ENCODE results near the gene RPP25L.

The RPP25L gene

DNA sequence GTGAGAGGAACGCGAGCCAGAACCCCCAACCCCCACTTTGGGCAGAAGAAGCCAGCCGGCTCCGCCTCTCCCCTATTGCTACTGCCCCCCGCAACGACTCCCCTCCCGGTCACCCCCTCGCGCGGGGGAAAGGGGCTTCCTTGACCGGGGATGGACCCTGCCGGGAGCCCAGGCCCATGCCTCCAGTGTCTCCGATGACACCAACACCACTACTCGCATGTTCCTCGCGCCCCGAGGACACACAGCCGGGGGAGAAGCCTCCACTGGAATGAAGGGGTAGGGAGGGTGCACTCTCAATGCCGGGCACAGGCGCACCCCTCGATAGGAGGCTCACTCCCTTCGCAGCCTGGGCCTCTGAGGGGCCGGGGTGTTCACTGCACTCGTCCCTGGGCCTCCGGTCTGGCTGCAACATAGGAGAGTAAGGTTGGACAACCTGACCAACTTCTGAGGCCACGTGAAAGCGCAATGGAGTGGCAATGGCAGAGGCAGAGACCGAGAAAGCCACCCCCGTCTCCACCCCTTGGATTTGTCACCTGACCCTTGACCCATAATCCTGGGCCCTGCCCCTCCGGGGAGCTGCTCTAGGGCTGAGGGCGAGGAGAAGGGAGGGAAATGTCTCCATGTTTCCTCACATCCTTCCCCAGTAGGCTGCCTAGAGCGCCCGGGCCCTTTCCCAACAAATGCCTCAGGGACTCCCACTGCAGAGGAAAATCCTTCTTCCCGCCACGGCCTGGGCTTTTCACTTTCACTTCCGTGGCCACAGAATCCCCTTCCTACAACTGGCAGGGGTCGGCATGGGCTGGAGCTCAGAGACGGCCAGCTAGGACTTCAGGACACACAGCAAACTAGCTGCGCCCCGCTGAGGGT, 21.3 kb downstream of the RPP25L start:
- no peak for TF ChIP-seq CTCF (IDR thresholded peaks at IDR 0.05; ENCODE audit: low read depth, low read length, missing control alignments)
- no peak overlapping the region for H3K4me3 ChIP-seq (replicated peaks; ENCODE audit: low read depth, low read length)
- DNase-seq (ENCODE audit: extremely low read depth, low read depth) = no peak

DNA sequence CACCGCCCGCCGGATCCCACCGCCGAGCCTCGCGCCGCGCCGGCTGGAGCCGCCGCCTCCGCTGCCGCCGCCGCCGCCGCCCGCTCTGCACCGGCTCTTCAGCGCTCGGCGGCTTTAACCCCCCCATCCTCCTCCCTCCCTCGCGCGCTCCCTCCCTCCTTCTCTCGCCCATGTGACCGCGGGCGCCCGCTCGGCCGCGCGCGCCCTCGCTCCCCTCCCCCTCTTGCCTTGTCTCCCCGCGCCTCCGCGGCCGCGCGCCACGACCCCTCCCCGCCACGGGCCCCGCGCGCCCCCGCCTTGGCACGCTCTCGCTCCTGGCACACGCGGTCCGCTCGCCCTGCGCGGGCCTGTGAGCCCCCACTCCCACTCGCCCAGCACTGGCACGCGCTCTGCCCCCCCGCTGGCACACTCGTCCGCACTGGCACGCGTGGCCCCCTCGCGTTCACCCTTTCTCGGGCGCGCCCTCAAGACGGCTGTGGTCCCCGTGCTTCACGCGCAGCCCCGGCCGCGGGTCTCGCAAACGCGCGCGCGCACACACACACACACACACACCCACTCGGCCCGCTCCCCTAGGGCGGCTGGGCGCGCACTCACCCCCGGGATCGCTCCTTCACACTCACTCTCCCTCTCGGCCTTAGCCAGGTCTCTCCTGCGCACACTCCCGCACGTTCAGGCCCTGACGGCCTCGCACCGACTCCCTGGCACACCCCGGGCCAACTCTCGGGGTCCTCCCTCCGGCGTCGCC, 22.1 kb downstream of the RPP25L start, which contains the start of gene CNTFR:
TSS of gene CNTFR (minus strand) at position 89 of the 745 bp plus-strand sequence. CDS start 20,743 bp downstream, outside the sequence.
- H3K4me3 ChIP-seq (replicated peaks; ENCODE audit: low read depth, low read length) = no peak within 1 kb of the TSS
- no peak for TF ChIP-seq CTCF (IDR thresholded peaks at IDR 0.05; ENCODE audit: low read depth, low read length, missing control alignments)
- DNase-seq (ENCODE audit: extremely low read depth, low read depth) = no peak

GRCh38 chr9:34588671-34589635, 22.9 kb downstream of the RPP25L start:
- TF ChIP-seq CTCF (IDR thresholded peaks at IDR 0.05; ENCODE audit: low read depth, low read length, missing control alignments) = no peak
- H3K4me3 ChIP-seq (replicated peaks; ENCODE audit: low read depth, low read length) = no peak overlapping the region
- DNase-seq (ENCODE audit: extremely low read depth, low read depth) = no peak

- TF ChIP-seq CTCF (IDR thresholded peaks at IDR 0.05; ENCODE audit: low read depth, low read length, missing control alignments) = no peak
- DNase-seq (ENCODE audit: extremely low read depth, low read depth) = no peak
- H3K4me3 ChIP-seq (replicated peaks; ENCODE audit: low read depth, low read length) = no peak overlapping the region
These were observed 24.6 kb downstream of the RPP25L start for GRCh38 chr9:34587271-34587670.

DNA sequence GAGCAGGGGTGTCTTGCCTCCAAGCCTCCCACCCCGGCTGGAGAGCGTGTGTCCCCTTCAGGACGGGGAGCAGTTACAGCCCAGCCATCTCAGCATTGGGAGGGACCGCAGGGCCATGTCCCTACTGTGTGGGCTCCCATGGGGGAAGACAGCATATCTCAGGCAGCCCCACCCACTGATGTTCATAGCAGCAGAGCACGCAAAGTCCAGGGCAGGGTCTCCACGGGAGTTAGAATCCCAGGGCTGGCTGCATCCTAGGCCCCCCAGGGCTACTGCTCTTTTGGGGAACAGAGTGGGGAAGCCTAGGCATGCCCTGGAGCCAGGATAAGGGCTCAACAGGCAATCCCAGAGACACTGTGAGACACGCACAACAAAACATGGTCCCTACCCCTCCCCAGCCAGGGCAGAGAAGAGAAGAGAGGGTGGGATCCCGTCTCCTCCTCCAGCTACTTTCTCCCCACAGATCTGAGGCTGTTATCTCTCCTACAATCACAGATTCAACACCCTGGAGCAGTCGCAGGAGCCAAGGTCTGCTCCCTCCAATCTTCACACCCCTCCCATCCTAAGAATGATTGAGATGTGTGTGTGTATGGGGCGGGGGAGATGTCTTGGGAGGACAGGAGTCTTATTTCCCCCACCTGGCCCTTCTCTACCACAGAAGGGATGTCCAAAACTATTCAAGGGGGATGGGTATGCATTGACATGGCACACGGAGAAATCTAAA, 25.8 kb downstream of the RPP25L start:
- H3K4me3 ChIP-seq (replicated peaks; ENCODE audit: low read depth, low read length) = no peak overlapping the region
- TF ChIP-seq CTCF (IDR thresholded peaks at IDR 0.05; ENCODE audit: low read depth, low read length, missing control alignments) = no peak
- no peak for DNase-seq (ENCODE audit: extremely low read depth, low read depth)

DNA sequence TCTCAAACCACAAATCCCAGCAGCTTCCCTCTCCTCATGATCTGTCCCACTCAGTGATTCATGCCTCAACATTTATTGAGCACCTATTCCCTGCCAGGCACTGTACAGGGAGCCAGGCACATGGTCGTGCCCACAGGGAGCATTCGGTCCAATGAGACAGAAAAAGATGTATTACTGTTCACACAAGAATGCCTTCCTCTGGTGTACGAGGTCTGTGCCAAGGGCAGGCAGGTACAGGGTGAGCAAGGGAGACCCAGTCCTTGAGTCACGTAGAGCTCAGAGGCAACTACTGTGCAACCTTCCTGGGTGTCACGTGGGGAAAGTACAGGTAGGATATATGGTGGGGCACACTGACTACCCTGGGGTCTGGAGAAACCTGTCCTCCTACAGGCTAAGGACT, 26.9 kb downstream of the RPP25L start:
- no peak overlapping the region for H3K4me3 ChIP-seq (replicated peaks; ENCODE audit: low read depth, low read length)

More for the DNA sequence above, 26.9 kb downstream of the RPP25L start:
- no peak for DNase-seq (ENCODE audit: extremely low read depth, low read depth)
- TF ChIP-seq CTCF (IDR thresholded peaks at IDR 0.05; ENCODE audit: low read depth, low read length, missing control alignments) = no peak
